ENCODE measurements around the gene PLPP3.

- TF ChIP-seq FOXM1 (IDR thresholded peaks at IDR 0.05; ENCODE audit: low read depth) = no peak
- TF ChIP-seq FOXJ3 (CRISPR knock-in tag; IDR thresholded peaks at IDR 0.05) = no peak
- no peak for TF ChIP-seq YY1 (IDR thresholded peaks at IDR 0.05; ENCODE audit: low read depth)
- TF ChIP-seq CTCF (IDR thresholded peaks at IDR 0.05) = no peak
- no peak for TF ChIP-seq EP300 (IDR thresholded peaks at IDR 0.05; ENCODE audit: borderline replicate concordance in 1 of 2, low read depth in 1 of 2, low read length in 1 of 2)
- no peak for TF ChIP-seq RAD21 (IDR thresholded peaks at IDR 0.05; ENCODE audit: low read length)
Observed at GRCh38 chr1:56457756-56458375, 121.5 kb downstream of the PLPP3 start.

Data from SK-N-SH (cell line).